ENCODE measurements around the gene VAMP3.

VAMP3 gene

GRCh38 chr1:7821282-7821681, 50.2 kb downstream of the VAMP3 start:
- no peak for DNase-seq

DNA sequence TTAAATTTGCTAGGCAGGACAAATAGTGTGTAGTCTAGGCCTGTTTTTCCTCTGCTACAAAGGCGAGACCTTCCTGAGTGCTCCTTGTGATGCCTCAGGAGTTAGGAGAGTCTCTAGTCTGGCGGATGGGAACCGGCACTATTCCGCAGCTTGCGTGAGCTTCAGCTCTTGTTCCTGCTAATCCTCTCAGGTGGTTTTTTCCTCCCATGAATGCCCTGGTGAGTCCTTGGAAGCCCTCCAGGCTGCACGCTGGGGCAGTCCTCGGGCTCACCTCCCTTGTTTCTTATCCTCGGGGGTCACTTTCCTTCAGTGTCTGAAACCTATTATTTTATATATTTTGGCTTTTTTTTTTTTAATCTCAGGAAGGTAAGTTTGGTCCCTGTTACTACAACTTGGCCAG, 53.6 kb downstream of the VAMP3 start:
- DNase-seq, result no peak

DNA sequence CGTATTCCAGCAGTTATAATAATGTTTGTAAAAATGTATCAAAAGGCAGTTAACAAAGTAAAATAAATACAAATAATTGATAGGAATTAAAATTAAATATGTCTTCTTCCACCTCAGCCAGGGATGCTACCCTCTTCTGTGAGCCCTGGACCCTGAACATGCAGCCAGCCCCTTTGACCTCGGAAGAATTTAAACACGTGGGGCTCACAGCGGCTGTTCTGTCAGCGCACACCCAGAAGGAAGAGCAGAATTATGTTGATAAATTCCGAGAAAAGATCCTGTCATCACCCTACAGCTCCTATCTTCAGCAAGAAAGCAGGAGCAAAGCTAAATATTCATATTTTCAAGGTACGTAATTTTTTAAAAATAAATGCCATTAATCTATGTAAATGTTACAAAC, 55.3 kb downstream of the VAMP3 start:
- no peak for DNase-seq

DNA sequence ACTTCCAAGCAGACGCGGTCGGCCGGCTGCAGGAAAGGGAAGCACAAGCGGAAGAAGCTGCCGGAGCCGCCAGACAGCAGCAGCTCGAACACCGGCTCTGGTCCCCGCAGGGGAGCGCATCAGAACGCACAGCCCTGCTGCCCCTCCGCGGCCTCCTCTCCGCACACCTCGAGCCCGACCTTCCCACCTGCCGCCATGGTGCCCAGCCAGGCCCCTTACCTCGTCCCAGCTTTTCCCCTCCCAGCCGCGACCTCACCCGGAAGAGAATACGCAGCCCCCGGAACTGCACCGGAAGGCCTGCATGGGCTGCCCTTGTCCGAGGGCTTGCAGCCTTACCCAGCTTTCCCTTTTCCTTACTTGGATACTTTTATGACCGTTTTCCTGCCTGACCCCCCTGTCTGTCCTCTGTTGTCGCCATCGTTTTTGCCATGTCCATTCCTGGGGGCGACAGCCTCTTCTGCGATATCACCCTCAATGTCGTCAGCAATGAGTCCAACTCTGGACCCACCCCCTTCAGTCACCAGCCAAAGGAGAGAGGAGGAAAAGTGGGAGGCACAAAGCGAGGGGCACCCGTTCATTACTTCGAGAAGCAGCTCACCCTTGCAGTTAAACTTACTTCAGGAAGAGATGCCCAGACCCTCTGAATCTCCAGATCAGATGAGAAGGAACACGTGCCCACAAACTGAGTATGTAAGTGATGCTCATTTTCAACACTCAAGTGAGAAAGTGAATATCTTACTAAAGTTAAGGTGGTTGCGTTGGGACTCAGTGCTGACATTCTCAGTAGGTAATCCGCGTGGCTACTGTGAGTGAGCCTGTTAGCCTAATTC, 56.2 kb downstream of the VAMP3 start:
- DNase-seq, result no peak
